ENCODE data around the gene RDM1.
"Not testable (repeated sequence)": the region's sequence is repeated elsewhere in the genome, so short reads cannot be mapped to it uniquely, and the experiment has no call there.

Gene RDM1

DNA sequence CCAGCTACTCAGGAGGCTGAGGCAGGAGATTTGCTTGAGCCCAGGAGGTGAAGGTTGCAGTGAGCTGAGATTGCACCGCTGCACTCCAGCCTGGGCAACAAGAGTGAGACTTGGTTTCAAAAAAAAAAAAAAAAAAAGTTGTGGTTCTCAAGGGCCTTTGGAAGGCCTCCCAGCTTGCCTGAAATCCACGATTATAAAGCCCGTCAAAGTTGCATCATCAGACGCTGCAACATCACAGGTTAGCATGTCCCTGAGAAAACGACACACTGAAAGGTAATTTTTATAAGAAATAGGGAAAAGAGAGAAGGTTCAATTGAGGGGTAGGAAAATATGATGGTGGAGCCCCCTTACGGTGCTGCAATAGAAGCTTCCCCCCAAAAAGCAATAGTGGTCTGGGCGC is 17.5 kb upstream of the RDM1 start:
- no peak overlapping the region for H3K4me3 ChIP-seq (ENCODE audit: low read length)
- DNase-seq (ENCODE audit: low read depth): no peak
- TF ChIP-seq, protein P1, sequence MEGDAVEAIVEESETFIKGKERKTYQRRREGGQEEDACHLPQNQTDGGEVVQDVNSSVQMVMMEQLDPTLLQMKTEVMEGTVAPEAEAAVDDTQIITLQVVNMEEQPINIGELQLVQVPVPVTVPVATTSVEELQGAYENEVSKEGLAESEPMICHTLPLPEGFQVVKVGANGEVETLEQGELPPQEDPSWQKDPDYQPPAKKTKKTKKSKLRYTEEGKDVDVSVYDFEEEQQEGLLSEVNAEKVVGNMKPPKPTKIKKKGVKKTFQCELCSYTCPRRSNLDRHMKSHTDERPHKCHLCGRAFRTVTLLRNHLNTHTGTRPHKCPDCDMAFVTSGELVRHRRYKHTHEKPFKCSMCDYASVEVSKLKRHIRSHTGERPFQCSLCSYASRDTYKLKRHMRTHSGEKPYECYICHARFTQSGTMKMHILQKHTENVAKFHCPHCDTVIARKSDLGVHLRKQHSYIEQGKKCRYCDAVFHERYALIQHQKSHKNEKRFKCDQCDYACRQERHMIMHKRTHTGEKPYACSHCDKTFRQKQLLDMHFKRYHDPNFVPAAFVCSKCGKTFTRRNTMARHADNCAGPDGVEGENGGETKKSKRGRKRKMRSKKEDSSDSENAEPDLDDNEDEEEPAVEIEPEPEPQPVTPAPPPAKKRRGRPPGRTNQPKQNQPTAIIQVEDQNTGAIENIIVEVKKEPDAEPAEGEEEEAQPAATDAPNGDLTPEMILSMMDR (IDR thresholded peaks at IDR 0.05; ENCODE audit: insufficient read depth, low read depth, low read length, missing control alignments): no peak

GRCh38 chr17:35947156-35947585 is 16.6 kb upstream of the RDM1 start:
- TF ChIP-seq, protein P1 (IDR thresholded peaks at IDR 0.05; ENCODE audit: insufficient read depth, low read depth, low read length, missing control alignments): peak; percentile 91
- peak; percentile 59 for DNase-seq (ENCODE audit: low read depth)
- H3K4me3 ChIP-seq (ENCODE audit: low read length): no peak overlapping the region

- no peak for DNase-seq (ENCODE audit: low read depth)
- TF ChIP-seq, protein P1 (IDR thresholded peaks at IDR 0.05; ENCODE audit: insufficient read depth, low read depth, low read length, missing control alignments): no peak
- H3K4me3 ChIP-seq (ENCODE audit: low read length): no peak overlapping the region
These were observed 13.6 kb upstream of the RDM1 start for GRCh38 chr17:35944151-35944550.

GRCh38 chr17:35943537-35943936 is 13.0 kb upstream of the RDM1 start, which contains the start of gene LYZL6:
Gene LYZL6, minus strand, starts transcription at chr17:35943713. Its CDS starts 4,357 bp downstream, at chr17:35939356.
- H3K4me3 ChIP-seq (ENCODE audit: low read length): no peak within 1 kb of the TSS
- no peak for DNase-seq (ENCODE audit: low read depth)
- TF ChIP-seq, protein P1 (IDR thresholded peaks at IDR 0.05; ENCODE audit: insufficient read depth, low read depth, low read length, missing control alignments): no peak

DNA sequence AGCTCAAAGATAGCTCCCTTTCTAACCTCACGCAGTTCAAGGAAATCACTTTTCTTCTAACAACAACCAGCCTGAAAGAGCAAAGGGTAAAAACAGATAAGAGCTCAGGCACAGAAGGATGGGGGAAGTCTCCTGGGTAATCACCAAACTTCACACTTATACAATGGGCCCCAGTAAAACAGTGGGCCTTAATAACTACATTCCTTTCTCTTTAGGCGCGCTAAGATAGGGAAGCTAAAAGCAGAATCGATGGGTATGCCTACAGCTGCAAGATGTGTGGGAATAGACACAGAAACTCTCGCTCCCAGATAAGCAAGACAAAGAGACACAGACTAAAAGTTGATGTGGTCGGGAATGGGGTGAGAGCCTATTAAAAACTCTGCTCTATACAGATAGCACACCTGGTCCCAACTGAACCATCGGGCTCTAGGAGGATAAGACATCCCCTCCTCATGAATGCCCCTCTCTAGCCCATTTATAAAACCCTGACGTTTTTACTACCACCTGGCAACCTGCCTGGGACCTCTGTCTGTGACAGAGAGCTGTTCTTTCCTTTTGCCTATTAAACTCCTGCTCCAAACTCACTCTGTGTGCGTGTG is 12.1 kb upstream of the RDM1 start:
- TF ChIP-seq, protein P1 (IDR thresholded peaks at IDR 0.05; ENCODE audit: insufficient read depth, low read depth, low read length, missing control alignments): no peak
- no peak overlapping the region for H3K4me3 ChIP-seq (ENCODE audit: low read length)
- DNase-seq (ENCODE audit: low read depth): no peak

DNA sequence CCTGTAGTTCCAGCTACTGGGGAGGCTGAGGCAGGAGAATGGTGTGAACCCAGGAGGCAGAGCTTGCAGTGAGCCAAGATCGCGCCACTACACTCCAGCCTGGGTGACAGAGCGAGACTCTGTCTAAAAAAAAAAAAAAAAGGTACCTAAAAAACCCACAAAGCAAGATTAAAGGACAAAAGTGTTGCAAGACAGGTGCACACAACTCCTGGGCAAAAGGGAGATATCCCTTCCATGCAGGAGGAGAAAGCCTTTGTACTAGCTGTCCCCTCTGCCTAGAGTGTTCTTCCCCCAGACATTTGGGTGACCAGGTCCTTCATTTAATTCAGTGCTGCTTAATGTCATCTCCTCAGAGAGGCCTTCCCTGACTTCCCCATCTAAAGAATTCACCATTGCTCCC is 7.9 kb upstream of the RDM1 start:
- not testable (repeated sequence) for DNase-seq (ENCODE audit: low read depth); H3K4me3 ChIP-seq (ENCODE audit: low read length)

GRCh38 chr17:35936063-35936462 is 5.5 kb upstream of the RDM1 start:
- TF ChIP-seq, protein P1 (IDR thresholded peaks at IDR 0.05; ENCODE audit: insufficient read depth, low read depth, low read length, missing control alignments): no peak
- DNase-seq (ENCODE audit: low read depth): no peak
- no peak overlapping the region for H3K4me3 ChIP-seq (ENCODE audit: low read length)

Measured in epithelial cell of esophagus (primary cell).